H1 (cell line): Measurements from ENCODE around the gene RAPGEF6. TPM values are rescaled to one million over a fixed set of nuclear protein-coding genes. Genes with fewer than 3 reads are reported as not detected.

ENCODE experiments used
- CTCF ChIA-PET: fragments of 300-600 bp; sonication (Branson Sonifier 250); formaldehyde crosslinking; loops from one replicate; lab custom pipeline; 2021; ENCODE audit not compliant: partially characterized antibody; lab: Charles Lee
- POLR2A ChIA-PET: fragments of 300-600 bp; sonication (Branson Sonifier 250); formaldehyde crosslinking; loops from one replicate; lab custom pipeline; 2021; ENCODE audit warnings: inconsistent platforms; ENCODE audit not compliant: partially characterized antibody; lab: Charles Lee
- DNase-seq, 2 experiments: peaks; one replicate each; pipeline versions ENCODE4 v3.0.0 to v3.0.0-alpha.2; 2010 to 2022; ENCODE audit warnings: low spot score in 2 of 2, low read depth in 1 of 2, mixed read lengths in 1 of 2
- FAIRE-seq: peaks from 2 replicates; lab custom pipeline; 2011; peaks lifted over from hg19 to GRCh38; lab: Jason Lieb, UNC
- H2AFZ ChIP-seq: 2 replicates; pipeline ENCODE4 v1.8.1; 2012; ENCODE audit warnings: low read length, inconsistent platforms
- H2AK5ac ChIP-seq: 2 replicates; pipeline ENCODE4 v1.6.1; 2013; ENCODE audit warnings: low read depth, low read length
- H2BK120ac ChIP-seq: replicated peaks from 2 replicates; pipeline ENCODE3; 2013; ENCODE audit warnings: low read depth, low read length, inconsistent platforms
- H2BK12ac ChIP-seq: 2 replicates; pipeline ENCODE4 v1.6.1; 2013; ENCODE audit warnings: low read depth, low read length
- H2BK15ac ChIP-seq: 2 replicates; pipeline ENCODE4 v1.6.1; 2013; ENCODE audit warnings: low read length
- H2BK20ac ChIP-seq: 2 replicates; pipeline ENCODE4 v1.6.1; 2013; ENCODE audit warnings: low read length
- H2BK5ac ChIP-seq: 2 replicates; pipeline ENCODE4 v1.6.1; 2013; ENCODE audit warnings: low read depth, low read length
- H3K14ac ChIP-seq: 2 replicates; pipeline ENCODE4 v1.6.1; 2013; ENCODE audit warnings: inconsistent platforms; ENCODE audit not compliant: insufficient read length
- H3K18ac ChIP-seq: 2 replicates; pipeline ENCODE4 v1.6.1; 2013; ENCODE audit warnings: low read length; ENCODE audit errors: extremely low read depth
- H3K23ac ChIP-seq: 2 replicates; pipeline ENCODE4 v1.6.1; 2013; ENCODE audit warnings: inconsistent platforms; ENCODE audit not compliant: insufficient read length
- H3K23me2 ChIP-seq: 2 replicates; pipeline ENCODE4 v1.6.1; 2013; ENCODE audit warnings: low read depth, low read length
- H3K27ac ChIP-seq: 2 replicates; pipeline ENCODE4 v1.6.1; 2011; ENCODE audit warnings: low read depth, low read length, inconsistent platforms
- H3K27me3 ChIP-seq, 4 experiments: replicated peaks in 1 of 4; 1 replicate in 1 of 4; 2 replicates in 3 of 4; pipeline versions ENCODE4 v1.6.1 to v1.8.1; 2011 to 2013; ENCODE audit warnings: low read length in 3 of 4, mild to moderate bottlenecking in 3 of 4, inconsistent platforms in 2 of 4, mixed read lengths in 2 of 4, moderate library complexity in 1 of 4; ENCODE audit not compliant: control insufficient read depth in 3 of 4, insufficient read depth in 3 of 4; ENCODE audit errors: extremely low read depth in 1 of 4
- H3K36me3 ChIP-seq, 4 experiments: 2 replicates each; pipeline versions ENCODE4 v1.6.1 to v1.8.1; 2011 to 2013; ENCODE audit warnings: mild to moderate bottlenecking in 4 of 4, low read length in 3 of 4, moderate library complexity in 2 of 4, control low read depth in 1 of 4, inconsistent platforms in 1 of 4; ENCODE audit not compliant: insufficient read depth in 4 of 4, control insufficient read depth in 2 of 4
- H3K4ac ChIP-seq: replicated peaks from 2 replicates; pipeline ENCODE3; 2013; ENCODE audit warnings: low read length, low read depth, mixed read lengths, inconsistent platforms; ENCODE audit not compliant: insufficient read length
- H3K4me1 ChIP-seq, 4 experiments: replicated peaks in 1 of 4; 1 replicate in 1 of 4; 2 replicates in 3 of 4; pipeline versions ENCODE4 v1.6.1 to v1.8.1; 2011 to 2013; ENCODE audit warnings: low read length in 3 of 4, inconsistent platforms in 2 of 4, mixed read lengths in 1 of 4; ENCODE audit not compliant: insufficient read depth in 4 of 4, control insufficient read depth in 3 of 4
- H3K4me2 ChIP-seq, 2 experiments: 2 replicates each; pipeline versions ENCODE4 v1.6.1 to v1.8.1; 2011 to 2013; ENCODE audit warnings: low read depth in 2 of 2, low read length in 2 of 2, control low read depth in 1 of 2, inconsistent platforms in 1 of 2, mild to moderate bottlenecking in 1 of 2; ENCODE audit not compliant: insufficient read depth in 1 of 2
- H3K4me3 ChIP-seq, 4 experiments: fragments of 200-600, 300-600 bp in 1 of 4; sonication (generic), shearing (Covaris generic), sonication (Bioruptor Twin) in 1 of 4; 2 replicates each; pipeline versions ENCODE4 v1.5.1 to v1.8.1; 2011 to 2016; ENCODE audit warnings: low read length in 4 of 4, low read depth in 3 of 4, control low read depth in 2 of 4, inconsistent platforms in 2 of 4, mild to moderate bottlenecking in 2 of 4, mixed read lengths in 1 of 4, moderate library complexity in 1 of 4; ENCODE audit not compliant: insufficient read depth in 2 of 4; ENCODE audit errors: extremely low read depth in 1 of 4
- H3K56ac ChIP-seq: replicated peaks from 2 replicates; pipeline ENCODE3; 2013; ENCODE audit warnings: low read depth, mild to moderate bottlenecking, mixed read lengths, low read length, inconsistent platforms; ENCODE audit not compliant: insufficient read length
- H3K79me1 ChIP-seq: 2 replicates; pipeline ENCODE4 v1.6.1; 2013; ENCODE audit warnings: low read depth, low read length, control low read depth
- H3K79me2 ChIP-seq, 2 experiments: 2 replicates each; pipeline versions ENCODE4 v1.6.1 to v1.8.1; 2012 to 2013; ENCODE audit warnings: low read length in 2 of 2, mild to moderate bottlenecking in 2 of 2, inconsistent platforms in 1 of 2; ENCODE audit not compliant: insufficient read depth in 2 of 2, control insufficient read depth in 1 of 2
- H3K9ac ChIP-seq, 4 experiments: replicated peaks in 1 of 4; 1 replicate in 1 of 4; 2 replicates in 3 of 4; pipeline versions ENCODE4 v1.6.1 to v1.8.1; 2011 to 2013; ENCODE audit warnings: low read depth in 3 of 4, low read length in 3 of 4, control low read depth in 2 of 4, mild to moderate bottlenecking in 2 of 4, moderate library complexity in 2 of 4, inconsistent platforms in 1 of 4; ENCODE audit errors: extremely low read depth in 1 of 4
- H3K9me3 ChIP-seq, 2 experiments: 2 replicates each; pipeline versions ENCODE4 v1.6.1 to v1.8.1; 2012 to 2013; ENCODE audit warnings: mild to moderate bottlenecking in 2 of 2, moderate library complexity in 2 of 2, control low read depth in 1 of 2, inconsistent platforms in 1 of 2, low read depth in 1 of 2, low read length in 1 of 2, mixed read lengths in 1 of 2; ENCODE audit not compliant: insufficient read depth in 2 of 2
- H4K20me1 ChIP-seq, 2 experiments: replicated peaks in 1 of 2; 2 replicates each; pipeline versions ENCODE3 to v1.8.1; 2011 to 2013; ENCODE audit warnings: inconsistent platforms in 2 of 2, low read length in 2 of 2, mild to moderate bottlenecking in 1 of 2; ENCODE audit not compliant: insufficient read depth in 2 of 2, control insufficient read depth in 1 of 2
- H4K5ac ChIP-seq: 2 replicates; pipeline ENCODE4 v1.6.1; 2013; ENCODE audit warnings: low read length, low read depth, mixed read lengths, inconsistent platforms; ENCODE audit not compliant: insufficient read length
- H4K8ac ChIP-seq: 2 replicates; pipeline ENCODE4 v1.8.0; 2013; ENCODE audit warnings: mild to moderate bottlenecking, moderate library complexity, low read length, inconsistent platforms; ENCODE audit not compliant: insufficient read depth; ENCODE audit errors: extremely low read depth
- H4K91ac ChIP-seq: replicated peaks from 2 replicates; pipeline ENCODE3; 2013; ENCODE audit warnings: low read length, mixed read lengths, inconsistent platforms; ENCODE audit not compliant: insufficient read length
- SIN3A ChIP-seq, 2 experiments: IDR thresholded peaks in 1 of 2; conservative IDR thresholded peaks in 1 of 2; 2 replicates each; pipeline ENCODE4 v1.6.1; 2011 to 2012; ENCODE audit warnings: low read length in 2 of 2, improper control_type of control experiment in 1 of 2, low read depth in 1 of 2, mild to moderate bottlenecking in 1 of 2
- SP4 ChIP-seq: IDR thresholded peaks from 2 replicates; pipeline ENCODE4 v1.6.1; 2012; ENCODE audit warnings: low read length, inconsistent platforms
- TAF1 ChIP-seq: IDR thresholded peaks from 2 replicates; pipeline ENCODE4 v1.6.1; 2011; ENCODE audit warnings: mild to moderate bottlenecking, low read depth, low read length
- ZNF274 ChIP-seq: IDR thresholded peaks from 2 replicates; pipeline ENCODE4 v1.7.0; 2012; ENCODE audit warnings: low read length, borderline replicate concordance; ENCODE audit errors: extremely low read depth
- WGBS, 2 experiments: shearing (Covaris generic) in 1 of 2; methylation state at CpG; one replicate each; pipeline versions ENCODE4 v1.1.6 to v1.1.7; 2013 to 2015; ENCODE audit warnings: low lambda C conversion rate in 2 of 2, mixed read lengths in 2 of 2, inconsistent platforms in 1 of 2, low coverage in 1 of 2, missing lambda C conversion rate in 1 of 2; ENCODE audit not compliant: insufficient replicate concordance in 2 of 2, insufficient coverage in 1 of 2, insufficient read length in 1 of 2; ENCODE audit errors: extremely low coverage in 1 of 2, missing lambda C conversion rate in 1 of 2; 5-methylcytosine and 5-hydroxymethylcytosine counted together
- polyA plus RNA-seq, 7 experiments: library from polyadenylated mRNA; depleted of rRNA in 3 of 7; stranded (reverse) in 5 of 7; unstranded in 2 of 7; fragments of >200 nt in 5 of 7; fragments of 200-250 nt in 2 of 7; gene quantifications; 1 replicate in 5 of 7; 2 replicates in 1 of 7; 4 replicates in 1 of 7; pipeline versions ENCODE4 v1.2.1 to v1.2.3, GENCODE V29; 2011 to 2013; ENCODE audit warnings: missing spikeins in 2 of 7, mixed read lengths in 2 of 7
- total RNA-seq: library from RNA; stranded (reverse); fragmentation: NEBNext Ultra II Directional; extraction: Animal tissue kit (Norgen Biotek cat#: 25700); gene quantifications from 2 replicates; pipeline ENCODE4 v1.2.1, GENCODE V29; 2021
- TF ChIP-seq, protein P1 (sequence below): IDR thresholded peaks from 2 replicates; pipeline ENCODE4 v1.6.1; 2011; ENCODE audit warnings: low read depth, mild to moderate bottlenecking, low read length; ENCODE audit not compliant: insufficient read depth
- TF ChIP-seq, protein P2 (sequence below): IDR thresholded peaks from 2 replicates; pipeline ENCODE4 v1.6.1; 2012; ENCODE audit warnings: inconsistent platforms

Gene RAPGEF6
- total and polyA plus RNA-seq, 2 of the 8 experiments (the other 6 are each of a cell fraction or from before 2014, with no cell fraction given): 4.8 to 20.0 TPM

DNA sequence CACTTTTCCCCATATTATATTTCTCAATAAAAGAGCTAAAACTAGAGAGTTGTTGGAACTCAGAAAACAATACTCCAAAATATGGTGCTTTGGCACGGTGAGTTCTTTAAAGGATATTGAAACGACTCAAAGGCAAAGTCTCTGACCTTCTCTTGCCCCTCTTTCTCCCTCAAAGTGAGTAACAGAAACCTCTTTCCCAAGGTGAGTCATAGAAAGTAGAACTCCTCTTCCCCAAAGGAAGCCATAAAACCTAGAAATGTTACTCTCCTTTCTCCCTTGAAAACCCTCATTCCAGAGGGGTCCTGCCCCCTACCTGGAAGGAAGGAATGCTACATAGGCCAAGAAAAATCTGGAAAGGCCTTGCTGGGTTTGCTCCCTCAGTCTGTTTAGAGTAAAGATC lies 47.5 kb downstream of the RAPGEF6 start:
- CTCF ChIA-PET: interaction anchor here (0.6 to 3.4 kb wide), 7 partner anchors 8 to 214 kb away, joined by 3 to 17 read pairs (median 3); no protein-coding TSS in a partner anchor
- FAIRE-seq: no peak
- H3K9me3 ChIP-seq: no peaks in the 10 kb centered on the region
- H4K91ac ChIP-seq: no peak overlapping the region
- no peak overlapping the region for H2BK20ac ChIP-seq
- no peak overlapping the region for H2BK120ac ChIP-seq
- H2BK5ac ChIP-seq: no peak overlapping the region
- no peak overlapping the region for H2BK15ac ChIP-seq
- no peak overlapping the region for H3K4ac ChIP-seq
- no peak overlapping the region for H3K4me2 ChIP-seq
- POLR2A ChIA-PET: interaction anchor here (1.8 kb wide), 1 partner anchor 48 kb away, joined by 4 read pairs; no protein-coding TSS in a partner anchor
- TF ChIP-seq, protein P1, sequence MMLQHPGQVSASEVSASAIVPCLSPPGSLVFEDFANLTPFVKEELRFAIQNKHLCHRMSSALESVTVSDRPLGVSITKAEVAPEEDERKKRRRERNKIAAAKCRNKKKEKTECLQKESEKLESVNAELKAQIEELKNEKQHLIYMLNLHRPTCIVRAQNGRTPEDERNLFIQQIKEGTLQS: no peak
- TF ChIP-seq SP4 (no peak), ZNF274 (no peak), SIN3A (conservative IDR thresholded peaks at IDR 0.05 in 1 of 2, IDR thresholded peaks at IDR 0.05 in 1 of 2; ENCODE audit: low read depth in 1 of 2, low read length in 2 of 2) (no peak), TAF1 (no peak)
- TF ChIP-seq, protein P2, sequence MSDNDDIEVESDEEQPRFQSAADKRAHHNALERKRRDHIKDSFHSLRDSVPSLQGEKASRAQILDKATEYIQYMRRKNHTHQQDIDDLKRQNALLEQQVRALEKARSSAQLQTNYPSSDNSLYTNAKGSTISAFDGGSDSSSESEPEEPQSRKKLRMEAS: no peak
- H3K27me3 ChIP-seq: no peaks in the 10 kb centered on the region
- no peaks in the 10 kb centered on the region for H3K79me1 ChIP-seq
- no peak overlapping the region for H2AFZ ChIP-seq
- H2AK5ac ChIP-seq: no peak overlapping the region
- H3K4me3 ChIP-seq: no peak overlapping the region
- H3K4me1 ChIP-seq: no peaks in the 10 kb centered on the region; a peak in 1 of 7 replicates
- H3K79me2 ChIP-seq: peaks cover 0 to 28% of the 10 kb centered on the region in 2 experiments; a peak in 2 of 4 replicates
- no peak overlapping the region for H3K14ac ChIP-seq
- peaks cover 0 to 1% of the 10 kb centered on the region in 2 experiments for H4K20me1 ChIP-seq
- no peak for DNase-seq
- H3K18ac ChIP-seq: no peak overlapping the region
- no peak overlapping the region for H4K5ac ChIP-seq
- H2BK12ac ChIP-seq: no peak overlapping the region
- no peaks in the 10 kb centered on the region for H3K23me2 ChIP-seq
- WGBS, 2 experiments: 89% methylated on average over 2 of the region's 2 CpGs; no CpG with 5 or more reads in 1 of the 2 experiments
- H3K27ac ChIP-seq: no peak overlapping the region
- H3K9ac ChIP-seq: no peak overlapping the region
- H3K56ac ChIP-seq: no peak overlapping the region
- no peak overlapping the region for H4K8ac ChIP-seq
- H3K36me3 ChIP-seq: no peaks in the 10 kb centered on the region
- H3K23ac ChIP-seq: no peak overlapping the region
